ENCODE results near the gene PLCL1. TPM values are rescaled to one million over a fixed set of nuclear protein-coding genes. Genes with fewer than 3 reads are reported as not detected.

The PLCL1 gene
- total and polyA plus RNA-seq, 12 donors = 1.6 to 24.0 (median 4.9) TPM

DNA sequence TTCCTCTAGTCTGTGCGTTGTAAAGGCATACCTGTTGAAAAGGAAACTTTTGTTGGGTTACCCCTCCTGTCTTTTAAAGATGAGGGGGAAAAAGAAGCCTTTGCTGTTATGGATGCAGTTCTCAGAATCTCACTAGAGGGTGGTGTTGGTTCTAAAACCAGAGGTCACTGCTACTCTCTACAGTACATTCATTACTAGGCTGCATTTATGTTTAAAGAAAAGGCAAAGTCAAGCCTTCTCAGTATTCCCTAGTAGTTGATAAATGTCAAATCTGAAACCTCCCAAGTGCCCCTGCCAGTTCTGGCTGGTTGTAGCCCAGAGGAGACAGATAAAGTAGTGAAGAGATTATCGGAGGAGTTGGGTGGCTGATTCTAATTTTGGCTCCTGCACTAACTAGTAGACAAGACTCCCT is 1.4 kb upstream of the PLCL1 start:
- no peak for TF ChIP-seq POLR2A (IDR thresholded peaks at IDR 0.05)
- TF ChIP-seq, protein P1, sequence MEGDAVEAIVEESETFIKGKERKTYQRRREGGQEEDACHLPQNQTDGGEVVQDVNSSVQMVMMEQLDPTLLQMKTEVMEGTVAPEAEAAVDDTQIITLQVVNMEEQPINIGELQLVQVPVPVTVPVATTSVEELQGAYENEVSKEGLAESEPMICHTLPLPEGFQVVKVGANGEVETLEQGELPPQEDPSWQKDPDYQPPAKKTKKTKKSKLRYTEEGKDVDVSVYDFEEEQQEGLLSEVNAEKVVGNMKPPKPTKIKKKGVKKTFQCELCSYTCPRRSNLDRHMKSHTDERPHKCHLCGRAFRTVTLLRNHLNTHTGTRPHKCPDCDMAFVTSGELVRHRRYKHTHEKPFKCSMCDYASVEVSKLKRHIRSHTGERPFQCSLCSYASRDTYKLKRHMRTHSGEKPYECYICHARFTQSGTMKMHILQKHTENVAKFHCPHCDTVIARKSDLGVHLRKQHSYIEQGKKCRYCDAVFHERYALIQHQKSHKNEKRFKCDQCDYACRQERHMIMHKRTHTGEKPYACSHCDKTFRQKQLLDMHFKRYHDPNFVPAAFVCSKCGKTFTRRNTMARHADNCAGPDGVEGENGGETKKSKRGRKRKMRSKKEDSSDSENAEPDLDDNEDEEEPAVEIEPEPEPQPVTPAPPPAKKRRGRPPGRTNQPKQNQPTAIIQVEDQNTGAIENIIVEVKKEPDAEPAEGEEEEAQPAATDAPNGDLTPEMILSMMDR (IDR thresholded peaks at IDR 0.05) = peak; percentile 63 to 86 (median 82)
- Histone ChIP-seq H3K4me3 (no peak overlapping the region), H3K27me3 (no peaks in the 10 kb centered on the region), H3K36me3 (replicated peaks in 1 of 2) (no peaks in the 10 kb centered on the region), H3K9me3 (replicated peaks in 1 of 3) (no peaks in the 10 kb centered on the region), H3K4me1 (replicated peaks in 1 of 2) (peaks cover 10 to 27% of the 10 kb centered on the region in 2 donors), H3K27ac (no peak overlapping the region)
- WGBS, 4 donors = 8 to 18% (median 16%) methylated on average over 2 of the region's 2 CpGs
- DNase-seq = peak in 3 of 7 donors; percentile 33 to 44 (median 43)
- intact Hi-C loops (cut with DNase I) = loop anchor here (5.0 kb wide), 2 partner anchors 324 to 494 kb away; no protein-coding TSS in a partner anchor

DNA sequence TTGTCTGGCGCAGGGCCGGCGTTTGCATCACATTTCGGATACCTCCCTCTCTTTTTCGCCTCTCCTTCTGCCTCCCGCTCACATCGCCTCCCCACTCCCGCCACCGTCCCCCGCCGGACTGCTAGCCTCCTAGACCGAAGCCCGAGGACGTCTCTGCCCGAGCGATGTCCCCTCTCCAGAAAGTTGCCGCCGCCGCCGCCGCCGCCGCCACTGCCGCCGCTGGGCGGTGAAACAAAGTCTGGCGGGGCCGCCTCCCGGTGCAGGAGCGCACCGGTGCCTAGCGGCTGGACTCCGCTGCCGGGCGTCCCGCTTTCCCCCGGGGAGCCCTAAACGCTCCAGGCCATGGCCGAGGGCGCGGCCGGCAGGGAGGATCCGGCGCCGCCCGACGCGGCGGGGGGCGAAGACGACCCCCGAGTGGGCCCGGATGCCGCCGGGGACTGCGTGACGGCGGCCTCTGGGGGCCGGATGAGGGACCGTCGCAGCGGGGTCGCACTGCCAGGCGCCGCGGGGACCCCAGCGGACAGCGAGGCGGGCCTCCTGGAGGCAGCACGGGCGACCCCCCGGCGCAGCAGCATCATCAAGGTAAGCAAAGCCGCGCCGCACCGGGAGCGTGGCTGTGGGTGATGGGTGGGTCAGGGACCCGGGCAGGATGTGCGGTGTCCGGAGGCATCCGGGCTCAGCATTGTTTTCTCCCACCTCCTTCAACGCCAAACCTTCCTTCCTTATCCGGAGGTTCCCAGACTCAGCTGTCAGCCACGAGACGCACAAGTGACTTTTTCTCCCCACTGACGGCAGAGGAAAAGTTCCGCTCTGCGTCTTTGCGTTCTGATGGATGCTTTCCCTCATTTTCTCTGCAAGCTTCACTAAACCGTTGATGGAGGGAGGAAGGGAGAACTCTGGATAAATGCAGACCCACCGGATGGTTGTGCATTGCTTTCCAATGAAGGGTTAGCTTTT is 643 bp downstream of the PLCL1 start:
- H3K36me3 ChIP-seq (replicated peaks in 1 of 2) = no peaks in the 10 kb centered on the region
- intact Hi-C loops (cut with DNase I) = loop anchor here (5.0 kb wide), 2 partner anchors 322 to 492 kb away; no protein-coding TSS in a partner anchor
- WGBS, 4 donors = 0 to 1% (median 1%) methylated on average over 28 to 92 of the region's 92 CpGs
- H3K4me3 ChIP-seq = peak overlapping the region; percentile 28 to 85 (median 84)
- peak in 6 of 7 donors; percentile 28 to 58 (median 37) for DNase-seq
- H3K27me3 ChIP-seq = no peaks in the 10 kb centered on the region
- TF ChIP-seq, protein P1 (IDR thresholded peaks at IDR 0.05) = peak in 1 of 6 experiments; percentile 10
- no peak for TF ChIP-seq POLR2A (IDR thresholded peaks at IDR 0.05)
- peaks cover 10 to 27% of the 10 kb centered on the region in 2 donors for H3K4me1 ChIP-seq (replicated peaks in 1 of 2)
- no peaks in the 10 kb centered on the region for H3K9me3 ChIP-seq (replicated peaks in 1 of 3)
- peak overlapping the region in 3 of 5 donors; percentile 63 to 78 (median 69) for H3K27ac ChIP-seq

DNA sequence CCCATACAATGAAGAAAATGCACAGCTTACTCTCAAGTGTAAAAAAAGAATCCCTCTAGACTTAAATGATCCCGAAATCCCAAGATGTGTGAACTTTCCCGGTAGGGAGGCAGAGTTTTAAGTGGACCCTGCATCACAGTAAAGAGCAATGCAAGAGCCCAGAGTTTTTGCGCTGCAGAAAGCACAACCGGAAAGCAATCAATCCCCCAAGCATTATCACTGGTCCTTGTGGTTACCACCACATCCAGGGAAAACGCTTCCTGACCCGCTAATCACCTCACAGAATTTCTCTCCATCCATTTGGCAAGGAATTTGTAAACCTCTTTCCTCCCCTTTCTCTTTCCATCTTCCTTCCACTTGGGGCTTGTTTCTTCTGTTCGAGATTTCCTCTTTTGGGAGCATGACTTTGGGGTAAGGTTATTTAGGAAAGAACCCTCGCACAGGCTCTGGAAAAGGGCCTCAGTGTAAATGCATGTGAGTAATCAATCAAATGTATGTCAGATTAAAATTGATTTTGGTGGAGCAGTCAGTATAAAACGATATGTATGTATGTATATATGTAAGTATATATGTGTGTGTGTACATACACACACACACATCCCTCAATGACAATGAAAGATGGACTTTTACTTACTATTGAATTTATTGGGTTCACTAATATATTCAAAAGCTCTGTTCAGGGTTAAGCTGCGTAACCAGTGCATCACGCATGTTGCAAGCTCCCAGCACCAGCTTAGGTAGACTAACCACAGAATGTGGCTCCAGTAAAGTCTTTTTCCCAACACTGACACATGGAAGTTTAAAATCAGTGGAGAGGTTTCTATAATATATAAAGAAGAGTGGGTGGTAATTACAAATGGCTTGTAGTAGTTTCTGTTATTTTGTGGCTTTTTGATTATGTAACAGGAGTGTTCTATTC is 1.6 kb downstream of the PLCL1 start:
- no peaks in the 10 kb centered on the region for H3K36me3 ChIP-seq (replicated peaks in 1 of 2)
- H3K4me3 ChIP-seq = peak overlapping the region in 3 of 4 donors; percentile 28 to 85 (median 83)
- intact Hi-C loops (cut with DNase I) = no loop called here
- no peak overlapping the region for H3K27ac ChIP-seq
- TF ChIP-seq, protein P1 (IDR thresholded peaks at IDR 0.05) = no peak
- no peak for TF ChIP-seq POLR2A (IDR thresholded peaks at IDR 0.05)
- no peaks in the 10 kb centered on the region for H3K27me3 ChIP-seq
- peaks cover 10 to 27% of the 10 kb centered on the region in 2 donors for H3K4me1 ChIP-seq (replicated peaks in 1 of 2)
- no peak for DNase-seq
- no peaks in the 10 kb centered on the region for H3K9me3 ChIP-seq (replicated peaks in 1 of 3)
- WGBS, 4 donors = 37 to 41% (median 38%) methylated on average over 11 of the region's 11 CpGs

Data from adrenal gland (tissue), 12 donors.